Measurements from ENCODE around the gene SERTAD3.
A peak's percentile ranks its signal among the peaks of the same experiment; 100 is the strongest.
"Not testable (repeated sequence)": the region's sequence is repeated elsewhere in the genome, so short reads cannot be mapped to it uniquely, and the experiment has no call there.

The SERTAD3 gene, protein sequence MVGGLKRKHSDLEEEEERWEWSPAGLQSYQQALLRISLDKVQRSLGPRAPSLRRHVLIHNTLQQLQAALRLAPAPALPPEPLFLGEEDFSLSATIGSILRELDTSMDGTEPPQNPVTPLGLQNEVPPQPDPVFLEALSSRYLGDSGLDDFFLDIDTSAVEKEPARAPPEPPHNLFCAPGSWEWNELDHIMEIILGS

GRCh38 chr19:40444000-40444824, at the start of gene SERTAD3:
Gene SERTAD3 (minus strand): TSS chr19:40444335. CDS start chr19:40442080, 2,255 bp downstream.
- DNase-seq = peak; percentile 75 to 100 (median 98)

- DNase-seq = no peak
These were observed 49.6 kb upstream of the SERTAD3 start for GRCh38 chr19:40493778-40494177.

- DNase-seq = no peak
These were observed 48.1 kb upstream of the SERTAD3 start for GRCh38 chr19:40492274-40492673.

DNA sequence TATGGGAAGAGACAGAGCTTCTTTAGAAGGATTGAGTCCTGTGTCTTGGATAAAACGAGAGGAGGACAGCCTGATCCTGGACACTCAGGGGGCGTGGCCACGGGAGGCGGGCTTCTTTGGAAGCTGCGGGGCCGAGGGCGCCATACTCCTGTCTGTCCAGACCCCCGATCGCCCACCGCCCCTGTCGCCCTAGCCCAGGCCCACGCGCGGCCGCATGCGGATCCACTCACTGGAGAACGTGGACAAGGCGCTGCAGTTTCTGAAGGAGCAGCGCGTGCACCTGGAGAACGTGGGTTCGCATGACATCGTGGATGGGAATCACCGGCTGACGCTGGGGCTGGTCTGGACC, 45.7 kb upstream of the SERTAD3 start:
- DNase-seq = no peak

GRCh38 chr19:40486017-40486416, 41.9 kb upstream of the SERTAD3 start:
- no peak for DNase-seq

DNA sequence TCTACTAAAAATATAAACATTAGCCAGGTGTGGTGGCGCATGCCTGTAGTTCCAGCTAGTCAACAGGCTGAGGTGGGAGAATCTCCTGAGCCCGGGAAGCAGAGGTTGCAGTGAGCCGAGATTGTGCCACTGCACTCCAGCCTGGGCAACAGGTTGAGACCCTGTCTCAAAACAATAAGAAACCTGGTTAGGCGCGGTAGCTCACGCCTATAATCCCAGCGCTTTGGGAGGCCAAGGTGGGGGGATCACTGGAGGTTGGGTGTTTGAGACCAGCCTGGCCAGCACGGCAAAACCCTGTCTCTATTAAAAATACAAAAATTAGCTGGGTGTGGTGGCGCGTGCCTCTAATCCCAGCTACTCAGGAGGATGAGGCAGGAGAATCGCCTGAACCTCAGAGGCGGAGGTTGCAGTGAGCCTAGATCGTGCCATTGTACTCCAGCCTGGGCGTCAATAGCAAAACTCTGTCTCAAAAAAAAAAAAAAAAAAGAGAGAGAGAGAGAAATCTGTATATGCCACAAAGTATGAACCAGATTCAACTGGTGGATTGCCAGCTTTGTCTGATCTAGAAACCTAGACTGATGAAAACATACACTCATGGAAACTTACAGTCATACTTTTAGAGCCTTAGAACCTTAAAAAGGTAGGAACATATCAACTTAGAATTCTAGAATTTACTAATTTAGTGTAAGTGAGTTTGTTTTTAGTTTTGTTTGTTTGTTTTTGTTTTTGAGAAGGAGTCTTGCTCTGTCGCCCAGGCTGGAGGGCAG, 31.9 kb upstream of the SERTAD3 start:
- not testable (repeated sequence) for DNase-seq

GRCh38 chr19:40474737-40475136, 30.6 kb upstream of the SERTAD3 start:
- no peak for DNase-seq

DNA sequence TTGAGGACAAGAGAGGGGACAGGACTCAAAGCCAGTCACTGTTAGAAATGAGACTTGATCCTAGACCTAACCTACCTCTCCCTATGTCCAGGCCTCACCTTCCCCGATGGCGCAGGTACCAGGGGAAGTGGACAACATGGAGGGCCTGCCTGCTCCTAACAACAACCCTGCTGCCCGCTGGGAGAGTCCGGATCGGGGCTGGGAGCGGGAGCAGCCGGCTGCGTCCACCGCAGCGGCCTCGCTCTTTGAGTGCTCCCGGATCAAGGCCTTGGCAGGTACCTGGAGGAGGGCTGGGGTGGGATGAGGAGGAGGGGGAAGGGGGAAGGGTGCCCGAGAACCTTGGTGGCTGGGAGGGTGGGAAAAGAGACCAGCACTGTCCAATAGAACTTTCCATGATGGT, 28.4 kb upstream of the SERTAD3 start:
- DNase-seq = no peak

DNA sequence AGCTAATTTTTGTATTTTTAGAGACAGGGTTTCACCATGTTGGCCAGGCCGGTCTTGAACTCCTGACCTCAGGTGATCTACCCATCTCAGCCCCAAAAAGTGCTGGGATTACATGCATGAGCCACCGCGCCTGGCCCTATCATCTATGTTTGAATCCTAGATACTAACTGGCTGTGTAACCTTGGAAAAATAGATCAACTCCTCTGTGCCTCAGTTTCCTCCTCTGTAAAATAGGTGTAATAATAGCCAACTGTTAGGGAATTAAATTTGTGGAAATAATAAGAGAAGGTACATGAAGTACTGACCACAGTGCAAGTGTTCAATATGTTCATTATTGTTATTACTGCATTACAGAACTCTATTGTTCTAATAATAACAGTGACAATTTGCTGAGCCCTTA, 27.0 kb upstream of the SERTAD3 start:
- DNase-seq = no peak

DNA sequence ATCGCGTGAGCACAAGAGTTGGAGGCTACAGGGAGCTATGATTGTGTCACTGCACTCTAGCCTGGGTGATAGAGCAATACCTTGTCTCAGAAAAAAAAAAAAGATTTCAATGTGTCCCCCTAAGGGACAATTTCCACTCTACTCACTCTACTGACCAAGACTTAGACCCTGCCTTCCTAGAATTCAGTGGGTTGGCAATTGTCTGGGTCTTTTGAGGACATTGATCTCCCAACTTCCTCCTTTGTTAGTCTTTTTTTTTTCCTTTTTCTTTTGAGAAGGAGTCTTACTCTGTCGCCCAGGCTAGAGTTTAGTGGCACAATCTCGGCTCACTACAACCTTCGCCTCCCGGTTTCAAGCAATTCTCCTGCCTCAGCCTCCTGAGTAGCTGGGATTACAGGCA, 24.9 kb upstream of the SERTAD3 start:
- no peak for DNase-seq

GRCh38 chr19:40466985-40467734, 23.0 kb upstream of the SERTAD3 start, which contains the start of gene SPTBN4:
Gene SPTBN4 (plus strand): TSS chr19:40467001. CDS start chr19:40472622, 5,621 bp downstream.
- DNase-seq = peak in 3 of 14 donors; percentile 5 to 38 (median 20)

GRCh38 chr19:40466219-40466984, 22.3 kb upstream of the SERTAD3 start:
- peak in 8 of 14 donors; percentile 30 to 59 (median 46) for DNase-seq

- peak; percentile 73 to 99 (median 97) for DNase-seq
These were observed 21.6 kb upstream of the SERTAD3 start, which contains the start of gene BLVRB for GRCh38 chr19:40465557-40466218. Gene BLVRB (minus strand): TSS chr19:40465745. CDS start chr19:40465688, 57 bp downstream.

GRCh38 chr19:40465025-40465556, 21.0 kb upstream of the SERTAD3 start:
- DNase-seq = peak in 3 of 14 donors; percentile 34 to 60 (median 51)

- DNase-seq = peak in 12 of 14 donors; percentile 9 to 62 (median 36)
These were observed 20.2 kb upstream of the SERTAD3 start for GRCh38 chr19:40464059-40465024.

DNA sequence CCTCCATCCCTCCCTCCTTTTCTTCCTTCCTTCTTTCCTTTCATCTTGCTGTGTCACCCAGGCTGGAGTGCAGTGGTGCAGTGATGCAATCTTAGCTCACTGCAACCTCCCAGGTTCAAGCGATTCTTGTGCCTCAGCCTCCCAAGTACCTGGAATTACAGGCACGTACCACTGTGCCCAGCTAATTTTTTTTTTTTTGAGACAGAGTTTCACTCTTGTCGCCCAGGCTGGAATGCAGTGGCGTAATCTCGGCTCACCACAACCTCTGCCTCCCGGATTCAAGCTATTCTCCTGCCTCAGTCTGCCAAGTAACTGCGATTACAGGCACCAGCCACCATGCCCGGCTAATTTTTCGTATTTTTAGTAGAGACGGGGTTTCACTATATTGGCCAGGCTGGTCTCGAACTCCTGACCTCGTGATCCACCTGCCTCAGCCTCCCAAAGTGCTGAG, 19.5 kb upstream of the SERTAD3 start:
- DNase-seq = not testable (repeated sequence)

DNA sequence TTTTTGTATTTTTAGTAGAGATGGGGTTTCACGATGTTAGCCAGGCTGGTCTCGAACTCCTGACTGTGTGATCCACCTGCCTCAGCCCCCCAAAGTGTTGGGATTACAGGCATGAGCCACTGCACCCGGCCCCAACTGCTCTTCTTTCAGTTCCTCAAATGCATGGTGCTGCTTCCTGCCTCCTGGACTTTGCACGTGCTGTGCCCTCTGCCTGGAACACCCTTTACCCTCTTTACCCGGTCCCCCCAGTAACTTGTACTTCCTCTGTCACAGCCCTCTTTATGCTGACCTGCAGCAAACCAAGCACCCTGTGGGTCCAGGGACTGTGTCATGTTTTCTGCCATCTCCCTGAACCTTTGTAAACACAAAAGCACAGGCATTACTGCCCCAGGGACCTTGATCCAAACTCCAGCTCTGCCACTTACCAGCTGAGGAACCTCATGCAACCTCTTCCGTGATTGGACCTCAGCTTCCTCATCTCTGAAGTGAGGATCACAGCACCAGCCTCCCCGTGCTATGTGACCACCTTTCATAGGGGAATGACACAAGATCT, 17.6 kb upstream of the SERTAD3 start:
- peak in 6 of 14 donors; percentile 6 to 23 (median 16) for DNase-seq

DNA sequence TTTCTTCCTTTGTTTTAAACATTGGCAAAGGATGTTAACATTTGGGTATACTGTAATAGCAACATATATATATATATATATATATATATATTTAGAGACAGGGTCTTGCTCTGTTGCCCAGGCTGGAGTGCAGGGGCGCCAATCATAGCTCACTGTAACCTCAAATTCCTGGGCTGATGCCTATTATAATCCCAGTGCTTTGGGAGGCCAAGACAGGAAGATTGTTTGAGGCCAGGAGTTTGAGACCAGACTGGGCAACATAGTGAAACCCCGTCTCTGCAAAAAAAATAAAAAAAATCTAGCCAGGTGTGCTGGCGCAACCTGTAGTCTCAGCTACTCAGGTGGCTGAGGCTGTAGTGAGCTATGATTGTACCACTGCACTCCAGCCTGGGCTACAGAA, 16.1 kb upstream of the SERTAD3 start:
- DNase-seq = no peak

GRCh38 chr19:40458597-40458974, 14.5 kb upstream of the SERTAD3 start:
- no peak for DNase-seq
